Epidermal melanocyte (primary cell): ENCODE measurements around the gene ALCAM.

Experiments used
- DNase-seq: peaks from one replicate; pipeline ENCODE4 v3.0.0; 2011; ENCODE audit warnings: low spot score; ENCODE audit not compliant: insufficient read length

Gene ALCAM

DNA sequence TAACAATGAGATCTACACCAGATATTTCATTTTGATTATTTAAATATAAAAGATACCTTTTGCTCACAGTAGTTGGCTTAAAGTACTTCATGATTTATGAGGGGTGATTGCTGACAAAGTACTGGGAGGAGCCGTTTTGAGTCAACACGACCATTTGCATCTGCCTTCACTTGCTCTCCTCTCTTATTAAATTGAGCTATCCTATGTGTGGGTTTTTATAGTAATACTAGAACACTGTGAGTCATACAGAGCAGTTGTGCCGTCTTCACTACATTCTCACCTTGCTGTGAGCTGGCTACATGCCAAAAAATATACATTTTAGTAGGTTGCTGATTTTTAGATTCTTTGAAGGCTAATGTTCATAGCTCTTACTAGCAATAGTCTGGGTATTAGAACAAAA is 161.2 kb downstream of the ALCAM start:
- DNase-seq: no peak

DNA sequence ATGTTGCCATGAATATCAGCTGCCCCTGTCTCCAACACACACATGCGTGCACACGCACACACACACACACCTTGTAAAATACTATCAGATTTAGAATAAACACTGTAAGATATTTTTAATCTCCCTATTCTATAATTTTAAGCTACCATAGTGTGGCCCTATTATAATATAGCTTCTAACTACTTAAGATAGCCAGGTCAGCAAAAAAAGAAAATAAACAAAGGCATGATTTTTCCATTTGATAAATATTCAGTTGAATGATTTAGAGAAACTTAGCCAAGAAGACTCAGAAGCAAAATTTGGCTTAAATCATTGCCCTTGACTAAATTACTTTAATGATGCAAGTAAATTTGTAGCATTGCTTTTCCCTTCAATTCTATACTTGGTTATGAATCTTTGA is 162.2 kb downstream of the ALCAM start:
- no peak for DNase-seq

DNA sequence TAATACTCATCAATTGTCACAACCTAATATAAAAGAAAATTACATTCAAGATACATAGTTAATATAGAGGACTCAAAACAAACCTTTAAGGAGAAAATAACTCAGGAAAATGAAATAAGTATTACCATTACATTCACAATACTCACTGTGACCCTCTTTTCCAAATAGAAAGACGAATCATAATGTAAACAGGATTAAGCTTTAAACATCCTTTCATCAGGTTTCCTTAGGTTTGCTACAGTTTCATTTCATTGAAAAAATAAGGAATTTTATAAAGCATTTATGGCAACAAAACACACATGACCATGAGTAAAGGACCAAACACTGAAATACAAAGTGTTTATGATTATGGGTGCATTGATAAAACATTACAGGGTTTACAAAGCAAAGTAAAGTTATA is 162.7 kb downstream of the ALCAM start:
- no peak for DNase-seq

DNA sequence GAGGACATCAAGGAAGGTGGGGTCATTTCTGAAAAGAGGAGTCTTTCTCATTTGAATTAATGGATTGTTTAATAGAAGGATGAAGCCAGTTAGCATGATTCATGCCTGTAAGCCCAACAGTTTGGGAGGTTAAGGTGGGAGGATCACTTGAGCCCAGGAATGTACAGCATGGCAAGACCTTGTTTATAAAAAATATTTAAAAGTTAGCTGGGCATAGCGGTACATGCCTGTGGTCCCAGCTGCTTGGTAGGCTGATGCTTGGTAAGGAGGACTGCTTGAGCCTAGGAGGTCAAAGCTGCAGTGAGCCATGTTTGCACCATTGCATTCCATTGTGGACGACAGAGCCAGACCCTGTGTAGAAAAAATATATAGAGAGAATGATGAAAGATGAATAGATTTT is 165.5 kb downstream of the ALCAM start:
- DNase-seq: no peak

DNA sequence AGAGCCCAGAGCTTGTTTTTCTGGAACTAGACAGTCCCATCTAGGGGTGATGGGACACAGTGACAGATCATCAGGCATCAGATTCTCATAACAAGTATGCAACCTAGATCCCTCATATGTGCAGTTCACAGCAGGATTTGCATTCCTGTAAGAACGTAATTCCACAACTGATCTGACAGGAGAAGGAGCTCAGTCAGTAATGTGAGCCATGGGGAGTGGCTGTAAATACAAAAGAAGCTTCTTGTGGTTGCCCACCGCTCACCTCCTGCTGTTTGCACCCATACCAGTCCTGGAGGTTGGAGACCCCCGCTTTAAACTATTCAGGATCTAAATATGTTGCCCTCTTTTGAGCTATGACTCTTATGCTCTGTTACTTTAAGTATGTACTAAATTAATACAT is 167.3 kb downstream of the ALCAM start:
- no peak for DNase-seq

DNA sequence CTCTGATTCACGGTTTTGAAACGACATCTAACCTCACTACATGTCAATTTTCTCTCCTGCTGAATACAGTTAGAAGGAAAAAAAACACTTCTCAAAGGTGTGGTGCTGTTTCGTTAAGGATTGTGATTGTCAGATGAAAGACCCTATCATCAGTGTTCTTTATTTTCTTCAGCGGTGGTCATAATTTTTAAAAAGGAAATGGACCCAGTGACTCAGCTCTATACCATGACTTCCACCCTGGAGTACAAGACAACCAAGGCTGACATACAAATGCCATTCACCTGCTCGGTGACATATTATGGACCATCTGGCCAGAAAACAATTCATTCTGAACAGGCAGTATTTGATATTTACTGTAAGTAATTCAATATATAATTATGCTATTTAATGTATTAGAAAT is 167.8 kb downstream of the ALCAM start:
- no peak for DNase-seq

DNA sequence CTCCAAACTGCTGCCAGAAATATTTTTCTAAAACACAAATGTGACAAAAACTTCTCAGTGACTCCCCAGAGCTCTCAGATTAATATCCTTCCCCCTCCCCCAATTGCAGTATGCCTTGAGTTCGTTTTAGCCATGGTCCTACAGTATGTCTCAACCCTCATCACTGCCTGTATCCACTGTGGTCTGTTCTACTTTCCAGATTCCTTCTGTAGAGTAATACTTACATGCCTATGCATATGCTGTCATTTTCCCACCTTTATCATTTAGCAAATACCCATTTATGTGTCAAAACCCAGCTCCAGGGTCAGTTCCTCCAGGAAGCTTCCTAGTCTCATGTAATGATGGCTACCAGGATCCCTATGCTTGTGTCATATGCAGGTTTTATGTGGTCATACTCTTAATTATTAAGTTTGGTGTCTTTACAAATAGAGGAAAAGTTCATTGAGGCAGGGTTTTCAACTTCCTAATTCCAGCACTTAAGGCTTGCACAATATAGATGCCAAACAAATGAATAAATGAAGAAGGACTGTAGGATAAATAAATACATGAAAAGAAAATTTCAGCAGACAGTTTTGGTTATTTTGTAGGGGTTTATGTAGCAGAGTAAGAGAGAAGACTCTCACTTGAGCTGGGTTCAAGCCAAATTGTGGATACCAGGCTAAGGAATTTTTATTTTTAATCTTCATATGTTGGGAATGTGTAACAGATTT is 170.8 kb downstream of the ALCAM start:
- DNase-seq: no peak

DNA sequence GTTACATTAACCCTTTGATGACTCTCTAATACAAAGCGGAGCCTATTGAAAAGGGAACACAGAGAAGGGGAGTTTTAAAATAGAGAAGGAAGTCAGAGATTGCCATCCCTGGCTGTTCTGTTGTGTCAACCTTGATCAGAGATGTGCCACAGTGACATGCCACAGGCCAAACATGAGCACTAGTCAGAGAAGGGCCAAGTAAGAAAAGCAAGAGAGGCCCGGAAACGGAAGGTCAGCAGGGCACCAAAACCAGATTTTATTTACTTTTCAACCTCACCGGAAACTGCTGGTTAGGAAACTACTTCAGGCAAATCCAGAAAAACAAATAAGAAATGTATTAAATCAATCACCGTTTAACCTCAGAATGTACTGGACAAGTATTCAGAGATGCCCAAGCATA is 171.8 kb downstream of the ALCAM start:
- DNase-seq: no peak

DNA sequence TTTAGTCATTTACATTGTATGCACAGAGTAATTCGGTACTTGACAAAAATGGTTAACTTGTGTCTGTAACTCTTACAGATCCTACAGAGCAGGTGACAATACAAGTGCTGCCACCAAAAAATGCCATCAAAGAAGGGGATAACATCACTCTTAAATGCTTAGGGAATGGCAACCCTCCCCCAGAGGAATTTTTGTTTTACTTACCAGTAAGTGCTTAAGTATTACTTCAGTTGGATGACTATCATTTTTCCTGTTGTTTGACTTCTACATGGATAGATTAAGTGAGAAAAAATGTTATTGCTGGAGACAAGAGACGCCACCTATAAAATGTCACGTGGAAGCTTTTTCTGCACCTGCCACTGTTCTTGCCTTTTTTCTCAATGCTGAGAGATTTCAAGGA is 173.2 kb downstream of the ALCAM start:
- no peak for DNase-seq

DNA sequence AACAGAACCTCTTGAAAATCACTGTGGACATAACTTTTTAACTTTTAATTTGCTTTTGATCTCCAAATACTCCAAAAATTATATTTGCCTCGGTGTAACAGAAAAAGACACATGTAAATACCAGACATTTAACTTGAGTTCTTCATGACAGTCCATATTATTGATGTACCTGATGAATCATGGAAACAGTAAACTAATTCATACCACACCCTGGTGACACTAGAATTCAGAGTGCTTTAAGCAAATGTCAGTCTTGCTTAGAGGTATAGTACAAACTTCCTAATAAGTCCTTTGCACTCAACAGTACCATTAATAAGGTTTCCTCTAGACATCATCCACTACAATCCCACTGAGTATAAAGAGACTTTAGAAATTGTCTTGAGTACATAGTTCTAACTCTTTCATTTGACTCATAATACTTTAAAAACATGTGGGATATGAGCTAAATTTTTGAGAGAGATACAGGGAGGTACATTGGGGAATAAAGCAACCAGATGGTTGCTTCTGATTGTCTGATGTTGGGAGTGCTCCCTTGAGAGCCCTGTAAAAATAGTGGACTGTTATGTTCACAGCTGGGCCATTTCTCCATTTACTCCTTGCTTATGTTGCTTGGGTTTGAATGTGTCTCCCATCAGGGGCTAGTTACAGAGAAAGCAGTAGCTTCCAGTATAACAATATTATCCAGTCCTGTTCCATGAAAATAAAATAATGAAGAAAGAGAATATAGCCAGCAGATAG is 175.7 kb downstream of the ALCAM start:
- DNase-seq: no peak

DNA sequence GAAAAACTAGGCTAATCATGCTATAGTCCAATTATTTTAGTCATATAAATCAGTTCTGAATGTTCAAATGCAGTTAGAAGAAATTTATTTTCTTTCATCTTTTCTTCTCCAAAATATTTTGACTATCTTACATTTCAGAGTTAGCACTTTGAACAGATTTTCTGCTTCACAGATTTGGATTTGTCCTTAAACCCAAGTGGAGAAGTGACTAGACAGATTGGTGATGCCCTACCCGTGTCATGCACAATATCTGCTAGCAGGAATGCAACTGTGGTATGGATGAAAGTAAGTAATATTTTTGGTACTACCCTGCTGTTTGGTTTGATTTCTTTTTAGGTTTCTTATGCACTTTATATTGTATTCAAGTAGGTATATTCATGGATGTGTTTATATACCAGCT is 178.3 kb downstream of the ALCAM start:
- no peak for DNase-seq

DNA sequence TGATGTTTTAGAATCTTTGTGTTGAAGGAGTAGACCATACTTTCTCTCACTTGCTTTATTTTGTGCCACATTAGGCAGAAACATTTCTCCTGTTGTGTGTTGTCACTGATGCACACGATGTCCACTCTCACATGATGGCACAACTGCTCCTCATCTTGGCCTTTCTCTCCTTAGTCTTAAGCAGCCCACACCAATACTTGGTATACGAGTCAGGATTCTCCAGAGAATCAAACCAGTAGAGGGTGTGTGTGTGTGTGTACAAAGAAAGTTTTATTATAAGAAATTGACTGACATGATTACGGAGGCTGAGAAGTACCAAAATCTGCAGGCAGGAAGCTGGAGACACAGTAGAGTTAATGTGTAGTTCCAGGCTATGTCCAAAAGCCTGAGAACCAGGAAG is 187.1 kb downstream of the ALCAM start:
- DNase-seq: no peak

DNA sequence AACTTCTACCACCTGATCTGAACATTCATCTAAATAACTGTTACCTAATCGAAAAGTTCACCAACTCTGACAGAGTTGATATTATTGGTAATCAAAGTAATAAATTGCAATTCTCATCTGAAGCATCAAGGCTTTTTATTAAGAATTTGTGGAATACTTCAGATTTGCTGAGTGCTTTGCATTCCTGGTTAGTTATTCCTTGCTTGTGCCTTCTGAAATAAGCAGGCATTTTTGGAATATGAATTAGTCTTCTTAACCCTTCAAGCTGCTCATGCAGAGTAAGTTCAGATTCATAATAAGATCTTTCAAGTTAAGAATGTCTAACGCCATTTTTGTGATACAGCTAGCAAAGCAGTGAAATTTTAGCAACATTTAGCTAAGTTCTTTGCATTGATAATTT is 188.5 kb downstream of the ALCAM start:
- DNase-seq: no peak

DNA sequence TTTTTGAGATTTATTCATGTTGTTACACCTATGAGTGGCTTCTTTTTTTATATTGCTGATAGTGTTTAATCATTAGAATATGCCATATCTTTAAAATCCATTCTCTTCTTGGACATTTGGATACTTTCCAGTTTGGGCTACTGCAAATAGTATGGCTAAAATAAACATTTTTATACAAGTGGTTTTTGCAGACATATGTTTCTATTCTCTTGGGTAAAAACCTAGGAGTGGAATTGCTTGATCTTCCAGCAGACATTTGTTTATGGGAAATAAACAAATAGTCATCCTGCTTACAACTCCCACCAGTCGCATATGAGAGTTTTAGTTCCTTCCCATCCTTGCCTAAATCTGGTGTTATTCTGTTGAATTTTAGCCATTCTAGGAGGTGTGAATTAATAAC is 193.1 kb downstream of the ALCAM start:
- no peak for DNase-seq

DNA sequence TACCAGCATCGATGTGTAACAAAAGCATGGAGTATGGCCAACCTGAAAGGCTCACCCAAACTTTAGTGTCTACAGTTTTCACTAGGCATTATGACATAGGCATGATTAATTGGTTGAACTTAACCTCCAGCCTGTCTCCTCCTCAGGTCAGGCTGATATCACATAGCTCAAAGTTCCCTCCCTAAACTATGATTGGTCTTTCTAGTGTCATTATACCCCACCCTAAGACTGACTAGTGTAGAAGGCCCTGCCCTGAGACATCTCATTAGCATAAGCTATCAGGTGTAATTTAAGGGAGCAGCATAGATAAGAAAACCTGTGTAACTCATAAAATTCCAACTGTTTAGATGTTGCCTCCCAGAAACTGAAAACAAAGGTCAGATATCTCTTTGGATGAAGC is 195.2 kb downstream of the ALCAM start:
- no peak for DNase-seq

DNA sequence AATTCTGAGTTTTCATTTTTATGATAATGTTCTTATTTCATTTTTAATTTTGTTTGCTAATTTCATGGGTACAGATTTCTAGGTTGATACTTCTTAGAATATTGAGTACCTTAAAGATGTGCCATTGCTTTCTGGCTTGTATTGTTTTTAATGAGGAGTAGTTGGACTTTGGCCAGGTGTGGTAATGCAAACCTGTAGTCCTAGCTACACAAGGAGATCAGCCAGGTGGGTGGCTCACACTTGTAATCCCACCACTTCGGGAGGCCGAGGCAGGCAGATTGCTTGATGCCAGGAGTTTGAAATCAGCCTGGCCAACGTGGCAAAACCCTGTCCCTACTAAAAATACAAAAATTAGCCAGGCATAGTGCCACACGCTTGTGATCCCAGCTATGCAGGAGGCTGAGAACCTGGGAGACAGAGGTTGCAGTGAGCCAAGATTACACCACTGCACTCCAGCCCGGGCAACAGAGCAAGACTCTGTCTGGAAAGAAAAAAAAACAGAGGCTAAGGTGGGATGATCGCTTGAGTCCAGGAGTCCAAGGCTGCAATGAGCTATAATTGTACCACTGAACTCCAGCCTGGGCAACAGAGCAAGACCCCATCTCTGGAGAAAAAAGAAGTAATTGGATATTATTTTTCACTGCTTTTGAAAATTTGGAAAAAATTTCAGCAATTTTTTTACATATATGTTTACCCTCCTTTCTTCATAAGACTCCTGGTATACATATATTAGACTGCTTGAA is 198.0 kb downstream of the ALCAM start:
- no peak for DNase-seq

DNA sequence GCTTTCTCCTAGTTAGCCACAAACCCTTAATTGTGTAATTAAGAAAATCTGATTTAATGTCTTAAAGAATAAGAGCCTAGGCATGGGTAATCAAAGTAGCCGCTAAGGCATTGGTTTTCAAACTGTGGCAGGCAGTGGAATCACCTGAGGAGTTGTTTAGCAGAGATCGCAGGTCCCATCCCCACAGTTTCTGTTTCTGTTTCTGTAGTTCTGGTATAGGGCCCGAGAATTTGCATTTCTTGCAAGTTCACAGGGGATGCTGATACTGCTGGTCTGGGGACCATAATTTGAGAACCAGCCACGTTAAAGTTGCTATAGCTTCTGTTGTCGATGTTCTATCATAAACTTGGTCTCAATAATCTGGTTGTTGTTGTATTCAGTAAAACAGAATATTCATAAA is 204.3 kb downstream of the ALCAM start:
- DNase-seq: no peak

DNA sequence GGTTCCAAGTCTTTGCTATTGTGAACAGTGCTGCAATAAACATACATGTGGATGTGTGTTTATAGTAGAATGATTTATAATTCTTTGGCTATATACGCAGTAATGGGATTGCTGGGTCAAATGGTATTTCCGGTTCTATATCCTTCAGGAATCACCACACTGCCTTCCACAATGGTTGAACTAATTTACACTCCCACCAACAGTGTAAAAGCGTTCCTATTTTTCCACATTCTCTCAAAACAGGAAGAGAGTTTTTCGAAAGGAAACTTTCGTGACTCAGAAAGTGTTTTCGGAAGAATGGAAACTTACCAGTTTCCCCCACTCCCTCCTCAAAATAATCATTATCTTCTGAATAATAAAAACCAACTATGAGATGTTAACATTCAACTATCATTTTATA is 205.8 kb downstream of the ALCAM start:
- no peak for DNase-seq

DNA sequence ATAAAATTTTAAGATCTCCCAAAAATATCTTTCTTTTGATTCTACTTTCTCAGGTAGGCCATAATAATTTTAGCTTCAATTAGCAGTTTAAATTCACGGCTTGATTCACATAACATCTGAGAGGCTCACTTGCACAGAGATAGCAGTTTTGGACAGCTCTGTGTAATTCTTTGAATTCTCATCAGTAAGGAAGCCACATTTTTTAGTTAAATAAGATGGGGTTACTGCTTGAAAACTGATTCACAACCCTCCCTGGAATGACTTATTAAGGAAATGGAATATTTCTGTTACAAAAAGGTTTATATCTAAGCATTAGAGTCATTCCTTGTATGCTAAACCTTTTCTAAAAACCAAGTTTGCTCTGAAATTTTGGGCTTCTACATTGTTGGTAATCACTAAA is 212.7 kb downstream of the ALCAM start:
- no peak for DNase-seq

DNA sequence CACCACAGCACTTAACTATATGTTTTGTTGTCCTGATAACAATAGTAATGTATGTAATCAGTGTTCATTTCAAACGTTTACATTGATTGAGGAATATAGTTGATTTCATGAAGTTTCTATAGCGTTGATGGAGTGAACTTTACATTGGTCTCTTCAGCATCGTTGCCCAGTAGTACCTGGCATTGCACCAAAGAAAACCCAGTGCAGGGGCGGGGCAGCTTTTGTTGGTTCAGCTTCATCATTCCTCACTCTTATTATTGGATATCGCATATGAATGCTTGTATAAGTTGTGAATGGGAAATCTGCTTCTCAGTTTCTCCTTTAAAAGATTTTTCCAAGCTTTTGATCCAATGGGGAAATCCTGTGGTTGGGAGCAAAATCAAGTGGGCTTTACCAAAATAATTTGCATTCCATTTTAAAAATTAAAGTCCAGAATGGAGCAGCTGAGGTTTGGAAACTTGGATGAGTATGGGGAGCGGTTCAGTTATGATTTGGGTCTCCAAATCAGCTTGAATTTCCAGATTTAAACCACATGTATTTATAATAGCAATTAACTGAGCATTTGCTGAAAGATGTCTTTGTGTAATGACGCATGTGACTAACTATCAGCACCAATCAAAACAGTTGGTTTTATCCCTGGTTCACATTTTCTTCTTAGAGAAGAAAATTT is 213.7 kb downstream of the ALCAM start:
- DNase-seq: no peak

DNA sequence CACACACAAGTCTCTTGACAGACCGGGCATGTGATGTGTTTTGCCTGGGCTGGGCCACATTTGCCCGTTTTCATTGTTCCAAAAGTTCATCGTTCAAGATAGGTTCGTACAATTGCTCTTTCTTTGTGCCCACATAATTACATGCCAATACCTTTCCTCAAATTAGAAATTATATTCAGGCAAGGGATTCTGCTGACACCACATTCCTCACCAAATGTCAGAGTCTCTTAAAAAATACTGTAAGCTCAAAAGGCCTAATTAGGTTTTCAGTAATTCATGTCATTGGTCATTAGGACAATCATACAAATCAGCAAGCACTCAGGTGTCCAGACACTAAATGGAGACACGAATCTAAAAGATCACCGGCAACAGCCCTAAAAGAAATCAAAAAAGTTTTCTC is 215.3 kb downstream of the ALCAM start:
- no peak for DNase-seq
